Measurements from ENCODE around the gene MATR3.

MATR3 gene, protein sequence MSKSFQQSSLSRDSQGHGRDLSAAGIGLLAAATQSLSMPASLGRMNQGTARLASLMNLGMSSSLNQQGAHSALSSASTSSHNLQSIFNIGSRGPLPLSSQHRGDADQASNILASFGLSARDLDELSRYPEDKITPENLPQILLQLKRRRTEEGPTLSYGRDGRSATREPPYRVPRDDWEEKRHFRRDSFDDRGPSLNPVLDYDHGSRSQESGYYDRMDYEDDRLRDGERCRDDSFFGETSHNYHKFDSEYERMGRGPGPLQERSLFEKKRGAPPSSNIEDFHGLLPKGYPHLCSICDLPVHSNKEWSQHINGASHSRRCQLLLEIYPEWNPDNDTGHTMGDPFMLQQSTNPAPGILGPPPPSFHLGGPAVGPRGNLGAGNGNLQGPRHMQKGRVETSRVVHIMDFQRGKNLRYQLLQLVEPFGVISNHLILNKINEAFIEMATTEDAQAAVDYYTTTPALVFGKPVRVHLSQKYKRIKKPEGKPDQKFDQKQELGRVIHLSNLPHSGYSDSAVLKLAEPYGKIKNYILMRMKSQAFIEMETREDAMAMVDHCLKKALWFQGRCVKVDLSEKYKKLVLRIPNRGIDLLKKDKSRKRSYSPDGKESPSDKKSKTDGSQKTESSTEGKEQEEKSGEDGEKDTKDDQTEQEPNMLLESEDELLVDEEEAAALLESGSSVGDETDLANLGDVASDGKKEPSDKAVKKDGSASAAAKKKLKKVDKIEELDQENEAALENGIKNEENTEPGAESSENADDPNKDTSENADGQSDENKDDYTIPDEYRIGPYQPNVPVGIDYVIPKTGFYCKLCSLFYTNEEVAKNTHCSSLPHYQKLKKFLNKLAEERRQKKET

DNA sequence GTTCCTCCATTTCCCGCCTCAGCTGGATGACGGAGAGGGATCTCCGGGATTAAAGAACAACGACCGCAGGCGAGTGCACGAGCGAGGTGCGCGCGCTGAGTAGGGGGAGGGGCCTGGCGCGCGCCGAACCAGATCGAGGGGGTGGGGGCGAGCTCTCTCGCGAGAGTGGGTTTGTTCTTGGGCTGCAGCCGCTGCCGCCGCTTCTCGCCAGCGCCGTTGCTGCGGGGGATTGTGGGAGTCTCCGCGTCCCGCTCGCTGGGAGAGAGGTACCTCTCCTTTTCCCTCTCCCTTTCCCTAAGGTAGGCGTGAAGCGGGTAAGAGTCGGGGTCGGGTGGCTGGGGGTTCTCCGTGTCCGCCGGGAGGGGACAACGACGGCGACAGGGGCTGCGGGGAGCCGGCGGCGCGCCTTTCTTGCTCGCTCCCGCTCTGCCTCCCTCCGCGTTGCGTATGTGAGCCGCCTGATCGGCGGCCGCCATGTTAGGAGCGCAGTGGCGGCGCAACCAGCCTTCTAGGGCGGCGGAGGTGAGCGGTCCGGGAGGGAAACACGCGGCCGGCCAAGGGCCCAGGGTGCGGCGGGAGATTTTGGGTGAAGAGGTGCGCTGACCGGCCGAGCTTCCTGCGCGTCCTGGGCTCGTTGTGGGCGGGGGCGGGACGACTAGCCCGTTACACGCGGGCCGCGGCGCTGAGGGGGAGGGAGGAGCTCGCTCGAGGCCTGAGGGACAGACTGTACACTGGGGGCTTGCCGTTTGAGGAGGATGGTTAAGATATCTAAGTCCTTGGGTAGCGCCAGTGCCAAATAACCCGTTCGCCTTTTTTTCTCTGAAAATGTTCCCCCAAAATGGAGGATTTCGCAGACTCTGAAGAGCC is at the start of gene MATR3:
TSS of gene MATR3 (plus strand) at position 234 of the 867 bp plus-strand sequence. CDS start 13,676 bp downstream, outside the sequence.
- Histone ChIP-seq H4K20me1 (peaks cover 39 to 76% (median 47%) of the 10 kb centered on the region in 11 experiments), H3K4me1 (peaks cover 33 to 45% (median 37%) of the 10 kb centered on the region in 10 experiments), H3K27ac (peak within 1 kb of the TSS; percentile 97 to 100 (median 100)), H3K9ac (peak within 1 kb of the TSS; percentile 98 to 100 (median 100)), H3K9me3 (replicated peaks in 1 of 11) (no peaks in the 10 kb centered on the region), H3K4me3 (peak within 1 kb of the TSS; percentile 82 to 95 (median 88)), H3K4me2 (peak within 1 kb of the TSS; percentile 80 to 98 (median 88)), H3K36me3 (peaks cover 0 to 47% (median 35%) of the 10 kb centered on the region in 11 experiments; a peak in 16 of 22 replicates), H3K27me3 (no peaks in the 10 kb centered on the region)
- TF ChIP-seq Cebpa-rat (IDR thresholded peaks at IDR 0.05) = no peak

- Histone ChIP-seq H3K9ac (peak overlapping the region in 9 of 11 experiments; percentile 17 to 74 (median 50); a peak in 15 of 22 replicates), H3K27ac (peak overlapping the region; percentile 46 to 86 (median 75)), H3K4me3 (peak overlapping the region in 2 of 10 experiments; percentile 27 to 50; a peak in 3 of 20 replicates), H3K4me2 (peak overlapping the region; percentile 53 to 92 (median 82)), H3K4me1 (peaks cover 12 to 38% (median 29%) of the 10 kb centered on the region in 10 experiments), H3K9me3 (replicated peaks in 1 of 11) (peaks cover 0 to 15% (median 12%) of the 10 kb centered on the region in 11 experiments; a peak in 13 of 22 replicates), H3K27me3 (no peaks in the 10 kb centered on the region), H4K20me1 (no peaks in the 10 kb centered on the region), H3K36me3 (no peaks in the 10 kb centered on the region)
- no peak for TF ChIP-seq Cebpa-rat (IDR thresholded peaks at IDR 0.05)
Observed at GRCh38 chr5:139245637-139246339, 47.8 kb upstream of the MATR3 start.

GRCh38 chr5:139246394-139246793 is 47.1 kb upstream of the MATR3 start:
- H3K4me3 ChIP-seq = peak overlapping the region in 2 of 10 experiments; percentile 27 to 50; a peak in 3 of 20 replicates
- H3K9ac ChIP-seq = peak overlapping the region in 9 of 11 experiments; percentile 33 to 74 (median 55); a peak in 16 of 22 replicates

GRCh38 chr5:139248826-139249453 is 44.6 kb upstream of the MATR3 start:
- Histone ChIP-seq H3K27me3 (no peaks in the 10 kb centered on the region), H3K4me2 (no peak overlapping the region), H3K4me3 (no peak overlapping the region), H4K20me1 (no peaks in the 10 kb centered on the region), H3K9me3 (replicated peaks in 1 of 11) (peaks cover 0 to 2% (median 1%) of the 10 kb centered on the region in 11 experiments; a peak in 9 of 22 replicates), H3K36me3 (no peaks in the 10 kb centered on the region), H3K4me1 (peaks cover 12 to 55% (median 35%) of the 10 kb centered on the region in 10 experiments), H3K27ac (no peak overlapping the region), H3K9ac (no peak overlapping the region)
- no peak for TF ChIP-seq Cebpa-rat (IDR thresholded peaks at IDR 0.05)

More at GRCh38 chr5:139246394-139246793, 47.1 kb upstream of the MATR3 start:
- H3K9me3 ChIP-seq (replicated peaks in 1 of 11) = peaks cover 0 to 15% (median 12%) of the 10 kb centered on the region in 11 experiments; a peak in 13 of 22 replicates
- H3K27ac ChIP-seq = peak overlapping the region; percentile 46 to 86 (median 75)
- H3K27me3 ChIP-seq = no peaks in the 10 kb centered on the region
- TF ChIP-seq Cebpa-rat (IDR thresholded peaks at IDR 0.05) = no peak
- no peaks in the 10 kb centered on the region for H3K36me3 ChIP-seq
- peak overlapping the region; percentile 53 to 92 (median 82) for H3K4me2 ChIP-seq
- no peaks in the 10 kb centered on the region for H4K20me1 ChIP-seq
- H3K4me1 ChIP-seq = peaks cover 12 to 44% (median 31%) of the 10 kb centered on the region in 10 experiments

GRCh38 chr5:139251281-139251687 is 42.3 kb upstream of the MATR3 start:
- H3K4me1 ChIP-seq = peaks cover 6 to 40% (median 24%) of the 10 kb centered on the region in 10 experiments
- H3K4me3 ChIP-seq = no peak overlapping the region
- no peak overlapping the region for H3K27ac ChIP-seq
- no peaks in the 10 kb centered on the region for H3K27me3 ChIP-seq
- H4K20me1 ChIP-seq = no peaks in the 10 kb centered on the region
- no peak overlapping the region for H3K9ac ChIP-seq
- no peaks in the 10 kb centered on the region for H3K36me3 ChIP-seq
- H3K4me2 ChIP-seq = peak overlapping the region in 3 of 11 experiments; percentile 25 to 65 (median 52); a peak in 6 of 22 replicates
- no peaks in the 10 kb centered on the region for H3K9me3 ChIP-seq (replicated peaks in 1 of 11)
- TF ChIP-seq Cebpa-rat (IDR thresholded peaks at IDR 0.05) = no peak

- H3K9ac ChIP-seq = no peak overlapping the region
- H4K20me1 ChIP-seq = no peaks in the 10 kb centered on the region
- H3K4me1 ChIP-seq = peaks cover under 1 to 35% (median 19%) of the 10 kb centered on the region in 10 experiments
- H3K9me3 ChIP-seq (replicated peaks in 1 of 11) = no peaks in the 10 kb centered on the region
- no peaks in the 10 kb centered on the region for H3K27me3 ChIP-seq
- no peak for TF ChIP-seq Cebpa-rat (IDR thresholded peaks at IDR 0.05)
- H3K4me2 ChIP-seq = peak overlapping the region in 3 of 11 experiments; percentile 25 to 65 (median 52); a peak in 6 of 22 replicates
- H3K4me3 ChIP-seq = no peak overlapping the region
- no peaks in the 10 kb centered on the region for H3K36me3 ChIP-seq
- no peak overlapping the region for H3K27ac ChIP-seq
Observed at GRCh38 chr5:139251695-139252288, 41.7 kb upstream of the MATR3 start.

DNA sequence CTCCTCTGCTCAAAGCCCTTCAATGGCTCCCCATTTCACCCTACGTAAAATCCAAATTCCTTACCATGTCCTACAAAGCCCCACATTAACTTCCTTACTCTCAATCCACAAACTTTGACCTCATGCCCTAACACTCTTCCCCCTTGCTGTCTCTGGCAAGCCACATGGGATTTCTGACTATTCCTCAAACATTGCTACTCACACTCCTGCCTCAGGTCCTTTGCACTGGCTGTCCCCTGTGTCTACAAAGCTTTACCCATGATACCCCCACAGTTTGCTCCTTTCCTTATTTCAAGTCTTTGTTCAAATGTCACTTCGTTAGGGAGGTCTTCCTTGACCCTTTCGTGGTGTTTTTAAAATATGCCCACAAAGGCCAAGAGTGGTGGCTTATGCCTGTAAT is 40.4 kb upstream of the MATR3 start:
- Histone ChIP-seq H3K36me3 (no peaks in the 10 kb centered on the region), H4K20me1 (no peaks in the 10 kb centered on the region), H3K4me1 (peaks cover 0 to 22% (median 6%) of the 10 kb centered on the region in 10 experiments; a peak in 9 of 20 replicates), H3K4me2 (no peak overlapping the region), H3K4me3 (no peak overlapping the region), H3K27ac (no peak overlapping the region), H3K9ac (no peak overlapping the region), H3K27me3 (no peaks in the 10 kb centered on the region), H3K9me3 (replicated peaks in 1 of 11) (no peaks in the 10 kb centered on the region)
- no peak for TF ChIP-seq Cebpa-rat (IDR thresholded peaks at IDR 0.05)

All from BLaER1 treated with 17β-estradiol and CSF1 and Interleukin-3, amounts not matched to agents 10 nM and 100 nM (cell line).